GM13976 (cell line): ENCODE measurements around the gene GLB1L2.

Experiments
- DNase-seq: peaks from one replicate; pipeline ENCODE4 v3.0.0; 2012; ENCODE audit warnings: low spot score
- CTCF ChIP-seq: IDR thresholded peaks from 2 replicates; pipeline ENCODE4 v1.5.1; 2012; ENCODE audit warnings: borderline replicate concordance, mild to moderate bottlenecking; ENCODE audit not compliant: insufficient read depth; ENCODE audit errors: extremely low read depth, missing control alignments, control extremely low read depth
- in situ Hi-C: fragments of 300-500 bp; cut with MboI; formaldehyde crosslinking; loops from one replicate; pipeline ENCODE4 v1.12.0; 2022; ENCODE audit warnings: low sequenced_read_pairs, mixed read lengths, inconsistent platforms; ENCODE audit not compliant: unreplicated experiment

Gene GLB1L2

GRCh38 chr11:134346101-134346975 is 14.6 kb downstream of the GLB1L2 start:
- in situ Hi-C loops, result no loop called here
- no peak for TF ChIP-seq CTCF
- no peak for DNase-seq

- no peak for TF ChIP-seq CTCF
- in situ Hi-C loops, result no loop called here
- no peak for DNase-seq
Observed at GRCh38 chr11:134346976-134347350, 15.2 kb downstream of the GLB1L2 start.

- TF ChIP-seq CTCF, result no peak
- no peak for DNase-seq
- in situ Hi-C loops, result no loop called here
Observed at GRCh38 chr11:134347441-134347840, 15.7 kb downstream of the GLB1L2 start.

- in situ Hi-C loops, result no loop called here
- TF ChIP-seq CTCF, result no peak
- no peak for DNase-seq
Observed at GRCh38 chr11:134349109-134349801, 17.5 kb downstream of the GLB1L2 start.

- no peak for TF ChIP-seq CTCF
- DNase-seq, result no peak
- in situ Hi-C loops, result no loop called here
Observed at GRCh38 chr11:134349802-134350355, 18.1 kb downstream of the GLB1L2 start.

GRCh38 chr11:134350381-134350780 is 18.6 kb downstream of the GLB1L2 start:
- in situ Hi-C loops, result no loop called here
- no peak for DNase-seq
- no peak for TF ChIP-seq CTCF
